Right lobe of liver (tissue), 6 donors: ENCODE measurements around the gene CCSER1. TPM values are rescaled to one million over a fixed set of nuclear protein-coding genes. Genes with fewer than 3 reads are reported as not detected.

Source experiments
- ATAC-seq, 4 donors: fragments of 200-7000 bp; cut with Tn5 transposase; one replicate each; pipeline ENCODE4 v1.9.1; 2020; ENCODE audit warnings: mild to moderate bottlenecking in 4 of 4, moderate library complexity in 4 of 4
- DNase-seq, 3 donors: peaks; one replicate each; pipeline ENCODE4 v3.0.0-alpha.2; 2020
- H3K27ac ChIP-seq, 3 donors: fragments of 200-600 bp; one replicate each; pipeline ENCODE4 v1.8.0; 2022
- H3K27me3 ChIP-seq, 2 donors: fragments of 200-600 bp; one replicate each; pipeline ENCODE4 v1.8.0; 2022
- H3K36me3 ChIP-seq, 4 donors: fragments of 200-600 bp; sonication (generic) in 1 of 4; one replicate each; pipeline versions ENCODE4 v1.5.1 to v1.8.0; 2017 to 2022; ENCODE audit warnings: control low read depth in 1 of 4
- H3K4me1 ChIP-seq, 4 donors: fragments of 200-600 bp; sonication (generic) in 1 of 4; one replicate each; pipeline versions ENCODE4 v1.5.1 to v1.8.0; 2017 to 2022; ENCODE audit warnings: control low read depth in 1 of 4
- H3K4me3 ChIP-seq, 3 donors: fragments of 200-600 bp; one replicate each; pipeline ENCODE4 v1.8.0; 2022
- H3K9me3 ChIP-seq, 4 donors: fragments of 200-600 bp; sonication (generic) in 1 of 4; one replicate each; pipeline versions ENCODE4 v1.5.1 to v1.8.0; 2017 to 2022; ENCODE audit warnings: control low read depth in 1 of 4
- CTCF ChIP-seq, 4 donors: fragments of 200-600 bp in 3 of 4; fragments of 450-650 bp in 1 of 4; IDR thresholded peaks; one replicate each; pipeline versions ENCODE4 v1.5.1 to v1.8.0; 2016 to 2022; ENCODE audit warnings: antibody characterized with exemption in 4 of 4, mild to moderate bottlenecking in 2 of 4
- POLR2A ChIP-seq: fragments of 450-650 bp; IDR thresholded peaks from one replicate; pipeline ENCODE4 v1.6.1; 2017; ENCODE audit warnings: antibody characterized with exemption, mild to moderate bottlenecking
- WGBS: methylation state at CpG from one replicate; pipeline ENCODE4 v1.1.6; 2018; ENCODE audit warnings: low coverage, low lambda C conversion rate; ENCODE audit not compliant: insufficient coverage; ENCODE audit errors: missing lambda C conversion rate; 5-methylcytosine and 5-hydroxymethylcytosine counted together
- intact Hi-C, 2 donors: fragments of 100-400 bp; cut with DNase I; formaldehyde crosslinking; loops; one replicate each; pipeline versions ENCODE4 v1.11.2 to v1.14.1; 2022
- total RNA-seq, 6 experiments: library from RNA; depleted of rRNA in 2 of 6; stranded (reverse); fragments of >200 nt in 2 of 6; fragmentation: NEBNext Ultra II Directional in 3 of 6; extraction: Animal tissue kit (Norgen Biotek cat#: 25700) in 3 of 6; gene quantifications; one replicate each; pipeline versions ENCODE4 v1.1.0 to v1.2.4, GENCODE V29; 2016 to 2023
- donor health status: DM: no; HTN: yes; CAD: no.
- donor health status: DM: no; HTN: no; CAD: no.
- donor health status: DM: no; HTN: no; CAD: no.
- donor health status: DM: no; HTN: yes; CAD: no.
- donor health status: DM: no; HTN: yes; CAD: no.

Gene CCSER1
- total RNA-seq, 6 experiments from 2014 or later: 0.15 to 1.00 (median 0.65) TPM

GRCh38 chr4:90769251-90769650 lies 642.1 kb downstream of the CCSER1 start:
- no peaks in the 10 kb centered on the region for H3K36me3 ChIP-seq
- TF ChIP-seq CTCF (IDR thresholded peaks at IDR 0.05): no peak
- no peak for TF ChIP-seq POLR2A

GRCh38 chr4:90780193-90780592 lies 653.0 kb downstream of the CCSER1 start:
- intact Hi-C loops: no loop called here
- no peak for ATAC-seq

More at GRCh38 chr4:90769251-90769650, 642.1 kb downstream of the CCSER1 start:
- H3K9me3 ChIP-seq: no peaks in the 10 kb centered on the region
- 8% methylated on average over 1 of the region's 1 CpG for WGBS
- ATAC-seq (no peak), DNase-seq (no peak)
- H3K27me3 ChIP-seq: no peaks in the 10 kb centered on the region
- no peak overlapping the region for H3K27ac ChIP-seq
- H3K4me1 ChIP-seq: no peaks in the 10 kb centered on the region
- intact Hi-C loops: no loop called here
- no peak overlapping the region for H3K4me3 ChIP-seq

GRCh38 chr4:90786602-90787001 lies 659.4 kb downstream of the CCSER1 start:
- intact Hi-C loops: no loop called here
- DNase-seq (no peak), ATAC-seq (no peak)
- Histone ChIP-seq H3K27me3 (no peaks in the 10 kb centered on the region), H3K9me3 (no peaks in the 10 kb centered on the region), H3K27ac (no peak overlapping the region), H3K4me3 (no peak overlapping the region), H3K4me1 (no peaks in the 10 kb centered on the region), H3K36me3 (no peaks in the 10 kb centered on the region)
- WGBS: 57% methylated on average over 1 of the region's 1 CpG
- TF ChIP-seq CTCF (IDR thresholded peaks at IDR 0.05) (no peak), POLR2A (no peak)

More at GRCh38 chr4:90780193-90780592, 653.0 kb downstream of the CCSER1 start:
- no peak for DNase-seq
- 47% methylated on average over 1 of the region's 1 CpG for WGBS
- Histone ChIP-seq H3K4me3 (no peak overlapping the region), H3K4me1 (no peaks in the 10 kb centered on the region), H3K27ac (no peak overlapping the region), H3K9me3 (no peaks in the 10 kb centered on the region), H3K36me3 (no peaks in the 10 kb centered on the region), H3K27me3 (no peaks in the 10 kb centered on the region)
- TF ChIP-seq CTCF (IDR thresholded peaks at IDR 0.05) (no peak), POLR2A (no peak)

GRCh38 chr4:90792696-90793095 lies 665.5 kb downstream of the CCSER1 start:
- WGBS: 100% methylated on average over 2 of the region's 2 CpGs
- no peak for ATAC-seq
- Histone ChIP-seq H3K4me3 (no peak overlapping the region), H3K4me1 (no peaks in the 10 kb centered on the region), H3K9me3 (no peaks in the 10 kb centered on the region), H3K36me3 (no peaks in the 10 kb centered on the region), H3K27ac (no peak overlapping the region), H3K27me3 (no peaks in the 10 kb centered on the region)
- DNase-seq: no peak
- intact Hi-C loops: no loop called here
- TF ChIP-seq POLR2A (no peak), CTCF (IDR thresholded peaks at IDR 0.05) (no peak)

- TF ChIP-seq CTCF (IDR thresholded peaks at IDR 0.05) (no peak), POLR2A (no peak)
- no peaks in the 10 kb centered on the region for H3K4me1 ChIP-seq
- WGBS: 21% methylated on average over 2 of the region's 6 CpGs
- H3K27ac ChIP-seq: no peak overlapping the region
- ATAC-seq (no peak), DNase-seq (no peak)
- H3K4me3 ChIP-seq: no peak overlapping the region
- no peaks in the 10 kb centered on the region for H3K36me3 ChIP-seq
- intact Hi-C loops: no loop called here
- H3K27me3 ChIP-seq: no peaks in the 10 kb centered on the region
- no peaks in the 10 kb centered on the region for H3K9me3 ChIP-seq
These were observed 671.8 kb downstream of the CCSER1 start for GRCh38 chr4:90798948-90799347.
